Pulmonary artery endothelial cell (primary cell): ENCODE results near the gene SMIM13. TPM values are rescaled to one million over a fixed set of nuclear protein-coding genes. Genes with fewer than 3 reads are reported as not detected.

ENCODE experiments used
- DNase-seq: peaks from one replicate; pipeline ENCODE4 v3.0.0-alpha.2; 2011; ENCODE audit warnings: low read depth, low spot score
- total RNA-seq: library from RNA; depleted of rRNA; stranded (reverse); fragments of >200 nt; gene quantifications from 2 replicates; pipeline ENCODE4 v1.2.3, GENCODE V29; 2014

SMIM13 gene
- 12.8 and 17.4 TPM in 2 replicates for total RNA-seq

DNA sequence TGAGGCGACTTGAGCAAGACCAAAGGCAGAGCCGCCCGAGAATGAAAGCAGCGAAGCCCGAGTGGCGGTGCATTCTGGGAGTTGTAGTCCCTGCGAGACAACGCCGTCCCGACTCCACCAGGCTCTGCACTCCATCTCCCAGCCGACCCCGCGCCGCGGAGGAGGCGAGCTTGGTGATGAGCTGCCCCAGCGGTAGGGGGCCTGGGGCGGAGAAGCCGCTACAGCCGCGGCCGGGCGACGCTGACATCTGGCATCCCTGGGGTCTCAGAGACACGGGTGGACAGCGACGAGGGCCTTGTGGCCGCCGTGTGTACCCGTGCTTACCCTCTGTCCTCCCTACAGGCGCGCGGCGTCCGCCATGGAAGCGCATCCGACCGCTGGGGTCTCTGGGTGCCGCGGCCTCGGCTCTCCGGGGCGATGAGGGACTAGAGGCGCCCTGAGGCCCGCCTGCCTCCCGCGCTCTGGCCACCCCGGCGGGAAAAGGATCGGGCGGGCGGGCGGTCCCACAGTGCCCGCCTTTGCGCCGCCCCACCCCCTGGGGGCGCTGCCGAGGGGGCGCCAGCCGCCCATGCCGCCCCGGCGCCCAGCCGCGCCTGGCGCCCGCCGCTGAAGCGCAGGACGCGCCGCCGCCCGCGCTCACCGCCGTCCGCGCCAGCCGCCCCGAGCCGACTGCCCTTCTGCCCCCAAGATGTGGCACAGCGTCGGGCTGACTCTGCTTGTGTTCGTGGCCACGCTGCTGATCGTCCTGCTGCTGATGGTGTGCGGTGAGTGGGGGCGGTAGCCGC lies at the start of gene SMIM13:
TSS of gene SMIM13 (plus strand) at position 209 of the 785 bp plus-strand sequence. CDS start at position 689, 480 bp downstream.
- DNase-seq: peak; percentile 93

DNA sequence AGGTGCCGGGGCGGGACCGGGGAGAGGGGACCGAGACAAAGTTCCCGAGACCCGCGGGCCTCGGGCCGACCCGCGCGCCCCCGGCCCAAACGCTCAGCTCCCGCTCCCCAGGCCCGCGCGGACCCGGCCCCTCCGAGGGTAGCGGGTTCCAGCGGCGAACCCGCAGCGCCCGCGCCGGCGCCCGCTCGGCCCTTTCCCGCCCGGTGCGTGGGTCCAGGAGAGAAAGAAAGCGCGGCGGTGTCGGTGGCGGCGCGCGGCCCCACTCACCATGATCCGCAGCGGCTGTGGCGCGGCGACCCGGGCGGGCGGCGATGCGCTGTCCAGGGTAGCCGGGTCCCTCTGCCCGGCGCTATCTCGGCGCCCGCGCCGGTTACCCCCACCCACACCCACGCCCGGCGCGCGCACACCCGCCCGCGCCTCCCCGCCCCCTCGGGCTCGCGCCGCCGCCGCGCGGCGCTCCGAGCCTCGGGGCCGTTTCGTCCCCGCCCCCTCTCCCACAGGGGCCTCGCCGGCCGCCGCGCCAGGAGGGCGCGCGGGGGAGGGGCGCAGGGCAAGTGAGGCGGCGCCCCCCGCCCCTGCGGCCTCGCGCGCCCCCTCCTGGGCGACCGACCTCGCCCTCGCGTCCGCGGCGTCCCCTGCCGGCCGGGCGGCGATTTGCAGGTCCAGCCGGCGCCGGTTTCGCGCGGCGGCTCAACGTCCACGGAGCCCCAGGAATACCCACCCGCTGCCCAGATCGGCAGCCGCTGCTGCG lies 49.5 kb upstream of the SMIM13 start, which contains the start of gene ELOVL2:
TSS of gene ELOVL2 (minus strand) at position 345 of the 751 bp plus-strand sequence. CDS start at position 270, 75 bp downstream.
- no peak for DNase-seq

DNA sequence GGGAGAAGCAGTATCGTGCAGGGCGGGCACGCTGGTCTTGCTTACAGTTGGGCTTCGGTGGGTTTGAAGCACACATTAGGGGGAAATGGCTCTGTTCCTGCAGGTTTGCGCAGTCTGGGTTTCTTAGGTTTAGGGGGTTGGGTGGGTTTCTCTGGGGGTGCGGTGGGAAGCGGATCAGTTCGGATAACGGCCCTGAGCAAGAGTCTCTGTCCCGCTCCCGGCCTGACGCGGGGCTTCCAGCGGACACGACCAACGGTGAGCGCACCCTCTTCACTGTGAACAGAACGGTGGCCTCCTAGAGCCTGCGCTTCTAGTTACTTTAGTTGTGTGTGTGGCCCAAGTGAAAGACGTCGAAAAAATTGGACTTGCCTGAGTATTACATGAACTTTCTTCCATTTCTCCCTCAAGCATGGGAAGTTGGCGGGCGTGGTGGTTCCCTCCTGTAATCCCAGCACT lies 48.9 kb upstream of the SMIM13 start:
- DNase-seq: no peak

DNA sequence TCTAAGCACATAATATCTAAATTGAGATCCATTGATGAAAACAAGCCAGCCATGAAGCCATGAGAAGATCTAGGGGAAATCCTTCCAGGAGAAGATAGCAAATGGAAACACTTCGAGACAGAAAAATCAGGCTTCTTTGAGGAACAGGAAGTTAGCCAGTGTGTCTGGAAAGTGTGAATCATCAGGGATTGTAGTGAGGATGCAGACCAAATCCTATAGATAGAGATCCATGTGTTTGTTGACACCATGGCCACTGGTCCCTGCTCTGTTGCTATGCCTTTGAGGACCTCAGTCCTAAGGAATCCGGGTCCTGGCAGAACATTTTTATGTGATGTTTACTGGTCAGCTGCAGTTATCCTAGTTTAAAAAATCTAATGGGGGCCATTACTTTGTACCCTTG lies 42.9 kb upstream of the SMIM13 start:
- no peak for DNase-seq

DNA sequence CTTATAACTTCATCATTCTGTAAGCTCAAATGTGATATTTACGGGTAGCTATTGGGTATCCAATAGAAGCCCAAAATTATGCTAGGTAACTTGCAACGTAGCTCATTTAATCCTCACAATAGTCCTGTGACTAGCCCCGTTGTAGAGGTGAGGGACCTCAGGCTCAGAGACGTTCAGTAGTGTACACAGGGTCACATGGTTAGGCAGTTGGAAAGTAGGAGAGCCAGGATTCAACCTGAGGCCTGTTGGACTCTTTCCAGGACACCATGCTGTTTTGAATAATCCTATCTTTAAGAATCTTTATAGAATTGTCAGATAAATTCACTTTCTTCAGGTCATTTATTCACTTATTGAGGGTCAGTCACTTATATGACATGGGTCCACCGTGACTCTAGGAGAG lies 40.3 kb upstream of the SMIM13 start:
- DNase-seq: no peak

DNA sequence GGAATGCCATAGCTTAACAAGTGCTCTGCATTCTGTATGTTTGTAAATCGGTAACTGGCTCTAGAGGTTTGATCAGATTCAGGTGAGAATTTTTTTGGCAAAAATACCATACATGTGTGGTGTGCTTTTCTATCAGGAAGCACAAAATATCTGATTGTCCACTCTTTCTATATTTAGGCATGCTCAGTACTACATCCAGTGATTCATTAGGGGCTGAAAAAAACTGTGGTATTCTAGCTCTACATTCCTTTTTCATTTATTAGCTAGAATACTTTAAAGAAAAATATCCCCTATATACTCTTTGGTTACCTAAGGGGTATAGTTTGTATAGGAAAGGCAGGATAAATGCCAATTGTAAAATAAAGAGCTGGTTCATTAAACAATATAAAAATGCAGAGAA lies 38.9 kb upstream of the SMIM13 start:
- DNase-seq: no peak

DNA sequence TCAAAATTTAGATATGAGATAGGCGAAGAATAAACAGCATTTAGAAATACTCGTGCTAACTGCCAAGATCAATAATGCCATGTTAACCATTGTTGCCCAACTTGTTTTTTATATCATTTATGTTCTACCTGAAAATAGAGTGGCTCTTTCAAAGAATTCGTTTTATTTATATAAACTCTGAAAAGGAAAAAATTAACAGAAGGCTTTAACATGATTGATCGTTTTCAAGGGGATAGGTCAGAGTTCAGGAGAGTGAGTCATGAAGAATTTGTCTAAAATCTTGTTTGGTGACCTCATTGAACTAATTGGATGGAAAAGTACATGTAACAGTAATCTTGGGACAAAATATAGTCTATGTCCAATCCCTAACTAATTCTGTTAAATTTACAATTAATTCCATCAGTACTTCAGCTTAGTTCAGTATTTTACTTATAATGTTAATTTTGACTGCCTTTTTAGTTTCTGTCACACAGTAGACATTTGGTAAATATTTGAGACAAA lies 38.5 kb upstream of the SMIM13 start:
- DNase-seq: no peak

DNA sequence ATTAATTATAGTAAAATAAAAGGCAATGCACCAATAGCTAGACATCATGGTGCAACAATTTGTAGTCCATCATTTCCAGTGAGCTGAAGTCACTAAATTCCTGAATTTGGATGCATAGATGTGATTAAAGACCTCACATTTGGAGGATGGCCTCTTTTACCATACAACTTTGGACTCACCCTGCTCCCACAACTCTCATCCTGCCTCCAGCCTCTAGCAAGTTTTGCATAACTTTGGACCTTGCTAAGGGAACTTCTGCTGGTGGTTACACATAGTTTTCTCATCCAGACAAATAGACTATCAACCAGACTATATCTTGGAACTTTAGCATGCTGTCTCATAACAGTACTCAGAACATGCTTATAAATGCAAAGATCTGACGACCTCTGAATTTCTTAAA lies 36.8 kb upstream of the SMIM13 start:
- no peak for DNase-seq

DNA sequence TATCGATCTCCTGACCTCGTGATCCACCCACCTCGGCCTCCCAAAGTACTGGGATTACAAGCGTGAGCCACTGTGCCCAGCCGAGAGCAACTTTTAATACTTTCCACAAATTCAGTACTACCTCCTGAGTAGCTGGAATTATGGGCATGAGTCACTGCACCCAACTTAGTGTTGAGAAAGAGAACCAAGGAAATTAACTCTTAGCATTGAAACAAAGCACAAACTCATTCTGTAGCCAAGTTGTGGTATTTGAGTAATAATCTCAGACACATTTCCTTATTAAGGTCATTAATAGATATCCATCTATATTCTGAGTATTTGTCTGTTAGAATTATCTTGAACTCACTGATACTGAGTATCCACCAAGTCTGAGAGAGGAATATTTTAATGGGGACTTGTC lies 35.2 kb upstream of the SMIM13 start:
- DNase-seq: no peak

DNA sequence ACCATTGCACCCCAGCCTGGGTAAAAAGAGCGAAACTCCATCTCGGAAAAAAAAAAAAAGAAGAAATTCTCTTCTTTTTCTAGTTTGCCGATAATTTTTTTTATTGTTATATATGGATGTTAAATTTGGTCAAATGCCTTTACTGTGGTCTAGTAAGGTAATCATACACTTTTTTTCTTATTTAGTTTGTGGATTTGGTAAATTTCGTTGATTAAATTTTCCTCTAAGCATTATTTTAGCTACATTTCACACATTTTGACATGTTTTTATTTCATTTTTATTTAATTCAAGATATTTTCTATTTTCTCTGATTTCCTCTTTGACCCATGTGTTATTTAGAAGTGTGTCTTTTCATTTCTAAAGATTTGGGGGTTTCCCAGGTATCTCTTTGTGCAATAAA lies 31.6 kb upstream of the SMIM13 start:
- no peak for DNase-seq

DNA sequence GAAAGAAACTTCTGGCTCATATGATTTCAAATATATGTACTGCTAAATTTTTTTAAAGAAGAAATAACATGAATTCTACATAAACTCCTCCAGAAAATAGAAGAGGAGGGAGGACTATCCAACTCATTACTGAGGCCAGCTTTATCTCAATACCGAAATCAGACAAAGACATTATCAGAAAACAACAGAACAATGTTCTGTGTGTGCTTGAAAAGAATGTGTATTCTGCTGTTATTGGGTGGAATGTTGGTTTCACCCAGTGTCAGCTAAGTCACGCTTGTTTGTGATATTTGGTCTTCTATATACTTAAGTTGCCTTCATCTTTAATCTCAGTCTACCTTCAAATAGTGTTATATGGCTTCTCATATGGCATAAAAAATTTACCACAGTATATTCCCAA lies 30.9 kb upstream of the SMIM13 start:
- no peak for DNase-seq

DNA sequence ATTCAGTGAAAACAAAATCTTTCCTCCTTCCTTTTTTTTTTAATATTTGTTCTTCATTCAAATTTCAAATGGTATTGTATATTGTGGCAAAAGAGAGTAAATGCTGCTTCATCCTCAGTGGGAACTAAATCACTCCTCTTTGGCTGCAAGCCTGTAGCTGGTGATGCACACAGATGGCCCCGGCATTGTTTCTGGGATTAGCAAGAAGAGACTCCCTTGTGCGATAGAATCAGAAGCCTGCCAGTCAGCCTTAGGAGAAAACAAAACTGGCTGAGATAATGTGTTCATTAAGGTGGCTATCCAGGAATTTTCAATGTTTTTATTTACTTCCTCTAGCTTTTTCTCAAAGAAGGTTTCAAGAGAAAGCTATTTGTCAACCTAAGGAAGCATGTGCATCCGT lies 28.8 kb upstream of the SMIM13 start:
- DNase-seq: no peak

DNA sequence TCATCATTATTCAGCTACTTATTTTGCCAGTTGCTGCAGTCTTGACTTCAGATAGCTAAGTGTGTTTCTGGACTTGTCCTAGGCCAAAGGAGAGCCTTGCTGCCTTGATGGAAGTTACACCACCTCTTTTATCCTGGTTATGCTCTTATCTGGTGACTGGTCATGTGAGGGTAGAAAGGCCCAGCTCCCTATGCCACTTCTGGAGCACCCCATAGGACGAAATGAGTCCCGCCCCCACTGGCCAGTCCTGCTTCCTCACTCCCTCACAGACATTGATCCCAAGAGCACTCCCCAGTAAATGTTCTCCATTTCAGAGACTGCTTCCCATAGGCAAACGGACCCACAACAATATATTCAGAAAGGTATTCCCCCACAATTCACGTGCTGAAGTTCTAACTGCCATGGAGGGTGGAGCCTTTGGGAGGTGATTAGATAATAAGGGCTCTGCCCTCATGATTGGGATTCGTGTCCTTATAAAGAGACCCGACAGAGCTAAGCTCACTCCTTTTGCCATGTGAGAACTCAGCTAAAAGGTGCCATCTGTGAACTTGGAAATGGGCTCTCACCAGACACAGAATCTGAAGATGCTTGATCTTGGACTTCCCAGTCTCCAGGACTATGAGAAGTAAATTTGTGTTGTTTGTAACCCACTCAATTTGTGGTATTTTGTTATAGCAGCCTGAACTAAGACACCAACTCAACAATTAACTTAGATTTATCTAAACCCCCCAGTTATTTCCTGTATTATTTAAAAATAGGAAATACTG lies 28.0 kb upstream of the SMIM13 start:
- DNase-seq: no peak

DNA sequence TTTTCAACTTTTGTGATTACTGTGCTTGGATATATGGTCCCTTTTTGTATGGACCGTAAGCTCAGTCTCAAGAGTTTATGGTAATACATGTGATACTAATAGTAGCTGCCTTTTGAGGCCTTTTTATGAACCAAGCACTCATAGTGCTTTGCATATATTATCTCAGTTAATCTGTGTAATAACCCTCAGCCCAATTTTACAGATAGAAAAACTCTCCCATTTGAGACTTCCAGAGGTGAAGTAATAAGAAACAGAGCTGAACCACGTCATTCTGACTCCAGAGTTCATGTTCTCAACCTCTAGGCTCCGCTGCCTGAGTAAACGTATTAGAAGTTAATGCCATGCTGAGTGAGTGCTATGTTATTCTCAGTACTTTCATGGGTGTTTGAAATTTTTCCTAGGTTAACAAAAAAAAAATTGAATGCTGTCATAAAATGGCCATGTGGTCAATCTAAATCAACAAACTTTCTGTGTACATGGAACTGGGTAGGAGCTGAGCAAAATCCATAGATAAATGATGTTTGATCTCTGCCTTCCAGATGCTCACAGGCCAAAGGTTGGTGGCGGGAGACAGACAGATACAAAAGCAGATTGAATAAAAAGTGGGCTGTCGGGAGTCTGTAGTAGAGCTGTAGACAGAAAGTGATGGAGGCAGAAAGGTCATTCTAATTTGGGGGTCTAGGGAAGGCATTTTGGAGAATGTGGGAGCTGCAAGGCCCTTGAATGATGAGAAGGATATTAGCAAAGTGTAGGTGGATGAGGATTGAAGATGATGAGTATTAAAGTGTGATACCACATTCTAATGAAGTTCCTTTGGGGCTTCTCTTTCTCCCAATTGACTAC lies 26.9 kb upstream of the SMIM13 start:
- DNase-seq: no peak

DNA sequence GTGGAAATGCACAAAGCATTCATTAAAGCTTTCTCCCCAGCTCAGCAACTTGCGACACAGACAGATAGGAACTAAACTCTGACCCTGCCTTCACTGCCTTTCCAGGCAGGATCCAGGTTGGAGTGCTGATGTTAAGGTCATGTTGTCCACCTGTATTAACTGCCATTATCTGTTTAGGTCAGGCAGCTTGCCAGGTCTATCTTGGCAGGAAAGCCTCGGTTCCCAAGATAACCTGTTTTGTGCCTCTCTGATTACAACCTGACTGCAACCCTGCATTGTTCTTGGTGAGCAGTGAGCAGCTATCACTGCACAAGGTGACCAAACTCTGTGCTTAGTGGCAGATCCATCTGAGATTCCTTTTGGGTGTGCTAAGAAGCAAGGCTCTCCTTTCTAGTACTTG lies 26.3 kb upstream of the SMIM13 start:
- no peak for DNase-seq

DNA sequence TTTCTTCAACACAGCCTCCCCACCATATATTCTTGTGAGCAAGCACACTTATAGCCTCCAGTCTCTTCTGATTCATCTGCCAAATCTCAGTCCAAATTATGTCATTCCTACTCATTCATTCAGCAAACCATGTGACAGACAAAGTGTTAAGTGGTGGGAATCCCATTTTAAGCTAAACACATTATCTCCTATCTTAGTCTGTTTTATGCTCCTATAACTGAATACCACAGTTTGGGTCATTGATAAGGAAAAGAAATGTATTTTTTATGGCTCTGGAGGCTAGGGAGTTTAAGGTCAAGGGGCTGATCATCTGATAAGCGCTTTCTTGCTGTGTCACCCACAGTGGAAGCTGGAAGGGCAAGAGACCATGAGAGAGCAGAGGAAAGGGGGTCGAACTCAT lies 23.9 kb upstream of the SMIM13 start:
- no peak for DNase-seq

DNA sequence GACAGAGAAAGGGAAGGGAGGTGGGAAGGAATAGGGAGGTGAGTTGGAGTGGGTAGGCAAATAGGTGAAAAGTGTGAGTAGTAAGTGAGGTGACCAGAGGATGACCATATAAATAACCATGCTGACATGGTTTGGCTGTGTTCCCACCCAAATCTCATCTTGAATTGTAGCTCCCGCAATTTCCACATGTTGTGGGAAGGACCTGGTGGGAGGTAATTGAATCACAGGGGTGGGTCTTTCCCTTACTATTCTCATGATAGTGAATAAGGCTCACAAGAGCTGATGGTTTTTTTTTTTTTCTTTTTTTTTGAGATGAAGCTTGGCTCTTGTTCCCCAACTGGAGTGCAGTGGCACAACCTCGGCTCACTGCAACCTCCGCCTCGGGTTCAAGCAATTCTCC lies 21.5 kb upstream of the SMIM13 start:
- DNase-seq: no peak

DNA sequence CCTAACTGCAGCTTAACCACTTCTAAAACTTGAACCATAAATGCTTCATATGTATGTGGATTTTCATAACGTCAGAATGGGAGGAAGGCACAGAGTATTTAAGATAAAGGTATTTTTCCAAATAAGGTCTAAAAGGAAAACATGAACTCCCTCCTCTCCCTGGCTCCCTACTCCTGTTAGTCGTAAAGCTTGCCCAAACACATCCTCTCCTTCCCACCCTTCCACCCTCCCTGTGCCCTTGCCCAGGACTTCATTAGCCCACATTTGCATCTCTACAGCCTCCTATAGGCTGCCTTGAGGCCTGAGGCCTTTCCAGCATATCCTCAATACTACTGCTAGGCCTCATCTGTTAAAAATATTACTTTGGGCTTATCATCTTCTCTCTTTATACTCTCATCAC lies 17.1 kb upstream of the SMIM13 start:
- no peak for DNase-seq

DNA sequence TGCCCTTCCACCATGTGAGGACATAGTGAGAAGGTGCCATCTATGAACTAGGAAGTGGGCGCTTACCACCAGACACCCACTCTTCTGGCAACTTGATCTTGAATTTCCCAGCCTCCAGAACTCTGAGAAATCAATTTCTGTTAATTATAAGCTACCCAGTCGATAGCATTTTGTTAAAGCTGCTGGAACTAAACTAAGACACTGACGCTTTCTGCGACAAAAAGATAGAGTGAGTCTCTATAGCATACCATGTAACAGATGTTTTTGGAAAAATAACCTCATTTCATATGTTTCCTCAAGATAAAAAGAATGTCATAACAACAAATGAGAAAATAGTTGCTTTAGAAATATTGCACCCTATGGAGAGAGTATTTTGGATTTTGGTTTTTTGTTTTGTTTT lies 15.4 kb upstream of the SMIM13 start:
- no peak for DNase-seq

DNA sequence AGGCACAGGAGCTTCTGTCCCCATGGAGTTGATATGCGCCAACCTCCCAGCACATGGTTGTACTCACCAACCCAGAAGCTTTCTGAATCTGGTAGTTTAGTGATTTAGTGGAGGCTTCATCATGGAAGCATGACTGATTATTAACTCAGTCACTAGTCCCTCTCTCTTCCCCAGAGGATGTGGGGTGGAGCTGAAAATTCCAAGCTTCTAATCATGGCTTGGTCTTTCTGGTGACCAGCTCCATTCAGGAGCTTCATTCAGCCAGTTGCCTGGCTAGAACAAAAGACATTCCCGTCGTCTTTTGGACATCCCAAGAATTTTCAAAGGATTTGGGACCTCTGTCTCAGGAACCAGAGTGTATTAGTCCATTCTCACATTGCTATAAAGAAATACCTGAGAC lies 13.3 kb upstream of the SMIM13 start:
- no peak for DNase-seq

DNA sequence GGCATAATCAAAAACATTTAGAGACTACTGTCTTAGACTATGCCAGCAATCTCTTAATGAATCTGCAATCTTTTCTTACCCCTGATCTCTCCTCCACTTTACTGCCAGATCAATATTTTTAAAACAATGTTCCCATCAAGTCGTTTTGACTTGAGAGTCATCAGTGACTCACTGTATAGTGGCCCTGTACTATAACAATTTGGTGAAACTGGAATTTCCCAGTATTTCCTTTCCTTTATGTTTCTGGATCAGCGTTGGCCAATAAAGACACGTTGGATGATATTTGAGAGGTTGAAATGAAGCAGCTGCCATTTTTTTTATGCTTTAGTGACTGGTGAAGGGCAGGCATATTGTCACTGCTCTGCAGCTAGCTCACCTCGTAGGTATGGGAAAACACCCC lies 10.1 kb upstream of the SMIM13 start:
- no peak for DNase-seq
